Upper lobe of left lung (tissue), 6 donors: ENCODE results near the gene PALMD. TPM values are rescaled to one million over a fixed set of nuclear protein-coding genes. Genes with fewer than 3 reads are reported as not detected.

ENCODE experiments used
- ATAC-seq, 2 donors: fragments of 200-7000 bp; cut with Tn5 transposase; one replicate each; pipeline ENCODE4 v1.9.1; 2022; ENCODE audit warnings: mild to moderate bottlenecking in 2 of 2, moderate library complexity in 2 of 2; ENCODE audit not compliant: low FRiP score in 2 of 2
- DNase-seq, 2 donors: peaks; one replicate each; pipeline ENCODE4 v3.0.0-alpha.2; 2019 to 2020
- H3K27ac ChIP-seq, 4 donors: fragments of 200-600 bp; sonication (generic); one replicate each; pipeline ENCODE4 v1.5.1; 2016 to 2019
- H3K27me3 ChIP-seq, 4 donors: fragments of 200-600 bp; sonication (generic); one replicate each; pipeline ENCODE4 v1.5.1; 2017 to 2019
- H3K36me3 ChIP-seq, 4 donors: fragments of 200-600 bp; sonication (generic); one replicate each; pipeline ENCODE4 v1.5.1; 2016 to 2019
- H3K4me1 ChIP-seq, 4 donors: fragments of 200-600 bp; sonication (generic); one replicate each; pipeline ENCODE4 v1.5.1; 2018 to 2019
- H3K4me3 ChIP-seq, 4 donors: fragments of 200-600 bp; sonication (generic); one replicate each; pipeline ENCODE4 v1.5.1; 2017 to 2019; ENCODE audit warnings: mild to moderate bottlenecking in 2 of 4, moderate library complexity in 1 of 4
- H3K9me3 ChIP-seq, 4 donors: fragments of 200-600 bp; sonication (generic); one replicate each; pipeline ENCODE4 v1.5.1; 2018 to 2019
- CTCF ChIP-seq, 6 experiments: fragments of 450-650 bp in 4 of 6; fragments of 200-600 bp in 2 of 6; sonication (generic) in 2 of 6; IDR thresholded peaks; one replicate each; pipeline ENCODE4 v1.5.1; 2016 to 2019; ENCODE audit warnings: antibody characterized with exemption in 6 of 6
- EP300 ChIP-seq, 4 donors: sonication (generic); formaldehyde crosslinking; IDR thresholded peaks; one replicate each; pipeline ENCODE4 v1.5.1; 2017; ENCODE audit warnings: antibody characterized with exemption in 4 of 4, control low read depth in 2 of 4
- POLR2A ChIP-seq, 4 donors: fragments of 450-650 bp; IDR thresholded peaks; one replicate each; pipeline ENCODE4 v1.5.1; 2016 to 2017; ENCODE audit warnings: antibody characterized with exemption in 4 of 4, mild to moderate bottlenecking in 2 of 4
- POLR2AphosphoS5 ChIP-seq, 2 donors: sonication (generic); formaldehyde crosslinking; IDR thresholded peaks; one replicate each; pipeline ENCODE4 v1.5.1; 2017; ENCODE audit warnings: antibody characterized with exemption in 2 of 2
- WGBS, 2 donors: methylation state at CpG; one replicate each; pipeline ENCODE4 v1.1.5; 2017 to 2018; 5-methylcytosine and 5-hydroxymethylcytosine counted together
- total RNA-seq, 6 donors: library from RNA; depleted of rRNA in 4 of 6; stranded (reverse); fragments of >200 nt in 4 of 6; gene quantifications; one replicate each; pipeline versions ENCODE4 v1.1.0 to v1.2.1, GENCODE V29; 2016 to 2021
- donor health status: DM: no; HTN: no; CAD: no; lungs with moderate emphysema.
- donor health status: DM: no; HTN: yes; CAD: no; lungs with severe emphysema.

The PALMD gene
- total RNA-seq, 6 donors from 2014 or later = 11.0 to 30.6 (median 23.7) TPM

- WGBS, 2 donors = 70 to 79% methylated on average over 6 of the region's 6 CpGs
- Histone ChIP-seq H3K4me1 (peaks cover 0 to 11% (median 2%) of the 10 kb centered on the region in 4 donors), H3K9me3 (no peaks in the 10 kb centered on the region), H3K27ac (peak overlapping the region in 1 of 4 donors; percentile 21), H3K36me3 (peaks cover 0 to 11% (median 0%) of the 10 kb centered on the region in 4 donors), H3K4me3 (no peak overlapping the region), H3K27me3 (no peaks in the 10 kb centered on the region)
- DNase-seq (no peak), ATAC-seq (no peak)
- TF ChIP-seq CTCF (IDR thresholded peaks at IDR 0.05) = no peak
- TF ChIP-seq EP300 (IDR thresholded peaks at IDR 0.05) = no peak
- no peak for TF ChIP-seq POLR2AphosphoS5 (IDR thresholded peaks at IDR 0.05)
- no peak for TF ChIP-seq POLR2A (IDR thresholded peaks at IDR 0.05)
Measured at GRCh38 chr1:99674115-99675064, 28.5 kb downstream of the PALMD start.

GRCh38 chr1:99675292-99675691, 29.4 kb downstream of the PALMD start:
- ATAC-seq = no peak
- TF ChIP-seq CTCF (IDR thresholded peaks at IDR 0.05) (no peak), POLR2A (IDR thresholded peaks at IDR 0.05) (no peak), EP300 (IDR thresholded peaks at IDR 0.05) (no peak), POLR2AphosphoS5 (IDR thresholded peaks at IDR 0.05) (no peak)
- peaks cover 0 to 11% (median 2%) of the 10 kb centered on the region in 4 donors for H3K4me1 ChIP-seq
- no peaks in the 10 kb centered on the region for H3K9me3 ChIP-seq
- no peaks in the 10 kb centered on the region for H3K27me3 ChIP-seq
- peaks cover 0 to 11% (median 0%) of the 10 kb centered on the region in 4 donors for H3K36me3 ChIP-seq
- no peak for DNase-seq
- H3K4me3 ChIP-seq = no peak overlapping the region
- no peak overlapping the region for H3K27ac ChIP-seq

GRCh38 chr1:99675994-99676393, 30.1 kb downstream of the PALMD start:
- Histone ChIP-seq H3K4me1 (peaks cover 0 to 11% (median 2%) of the 10 kb centered on the region in 4 donors), H3K27me3 (no peaks in the 10 kb centered on the region), H3K36me3 (peaks cover 0 to 7% (median 0%) of the 10 kb centered on the region in 4 donors), H3K27ac (no peak overlapping the region), H3K9me3 (no peaks in the 10 kb centered on the region), H3K4me3 (no peak overlapping the region)
- WGBS, 2 donors = 96 to 100% methylated on average over 1 of the region's 1 CpG
- TF ChIP-seq EP300 (IDR thresholded peaks at IDR 0.05) (no peak), POLR2A (IDR thresholded peaks at IDR 0.05) (no peak), POLR2AphosphoS5 (IDR thresholded peaks at IDR 0.05) (no peak), CTCF (IDR thresholded peaks at IDR 0.05) (no peak)
- ATAC-seq = no peak
- DNase-seq = no peak

GRCh38 chr1:99676876-99677275, 31.0 kb downstream of the PALMD start:
- H3K4me1 ChIP-seq = peaks cover 0 to 11% (median 1%) of the 10 kb centered on the region in 4 donors
- peaks cover 0 to 6% (median 0%) of the 10 kb centered on the region in 4 donors for H3K36me3 ChIP-seq
- TF ChIP-seq CTCF (IDR thresholded peaks at IDR 0.05) (no peak), POLR2AphosphoS5 (IDR thresholded peaks at IDR 0.05) (no peak), POLR2A (IDR thresholded peaks at IDR 0.05) (no peak), EP300 (IDR thresholded peaks at IDR 0.05) (no peak)
- H3K27ac ChIP-seq = no peak overlapping the region
- DNase-seq = no peak
- no peaks in the 10 kb centered on the region for H3K9me3 ChIP-seq
- H3K27me3 ChIP-seq = no peaks in the 10 kb centered on the region
- ATAC-seq = no peak
- no peak overlapping the region for H3K4me3 ChIP-seq
